ENCODE data around the gene KRT79. TPM values are rescaled to one million over a fixed set of nuclear protein-coding genes. Genes with fewer than 3 reads are reported as not detected.

The KRT79 gene
- total and polyA plus RNA-seq, 9 of the 15 experiments (the other 6 are each of a cell fraction or from before 2014, with no cell fraction given), result 0.03 to 2.3 (median 0.23) TPM; not detected in 2

GRCh38 chr12:52836042-52836466 is 1.9 kb upstream of the KRT79 start:
- H3K27me3 ChIP-seq (ENCODE audit: control insufficient read depth in 2 of 2, insufficient read depth in 2 of 2, low read length in 2 of 2), result peaks cover 18 to 64% of the 10 kb centered on the region in 2 experiments
- BruUV-seq (replicated peaks), result no TSS peak
- TF ChIP-seq ZBED1 (IDR thresholded peaks at IDR 0.05) (no peak), TRIM28 (IDR thresholded peaks at IDR 0.05) (no peak), SAFB2 (IDR thresholded peaks at IDR 0.05; ENCODE audit: borderline replicate concordance, low read depth, low read length, severe bottlenecking) (no peak), ERF (CRISPR knock-in tag; IDR thresholded peaks at IDR 0.05) (no peak), ZNF354B (CRISPR knock-in tag; IDR thresholded peaks at IDR 0.05) (no peak), ZNF121 (CRISPR knock-in tag; conservative IDR thresholded peaks at IDR 0.05) (no peak), PHF21A (IDR thresholded peaks at IDR 0.05; ENCODE audit: borderline replicate concordance, low read depth) (no peak), U2AF2 (optimal IDR thresholded peaks at IDR 0.05; ENCODE audit: low read depth, low read length) (no peak), BRF2 (IDR thresholded peaks at IDR 0.05; ENCODE audit: borderline replicate concordance, insufficient read depth, insufficient read length) (no peak), ZFX (CRISPR knock-in tag; IDR thresholded peaks at IDR 0.05) (no peak), ZBTB17 (CRISPR knock-in tag; IDR thresholded peaks at IDR 0.05) (peak; percentile 64; the same call in 1 of the 2 replicates), KDM5B (IDR thresholded peaks at IDR 0.05; ENCODE audit: insufficient replicate concordance, low read depth, low read length) (no peak), NR4A1 (CRISPR knock-in tag; IDR thresholded peaks at IDR 0.05) (no peak), NR4A1 (tag; IDR thresholded peaks at IDR 0.05) (no peak), HMGN3 (IDR thresholded peaks at IDR 0.05; ENCODE audit: borderline replicate concordance, extremely low read depth, insufficient read length, low read depth, low read length) (no peak), NFXL1 (CRISPR knock-in tag; IDR thresholded peaks at IDR 0.05) (no peak), ZNF764 (CRISPR knock-in tag; IDR thresholded peaks at IDR 0.05; ENCODE audit: low read depth) (no peak), ARHGAP35 (IDR thresholded peaks at IDR 0.05; ENCODE audit: partially characterized antibody) (no peak), BRF1 (IDR thresholded peaks at IDR 0.05; ENCODE audit: borderline replicate concordance, extremely low read depth, insufficient read length) (no peak)
- TF ChIP-seq, protein P1, sequence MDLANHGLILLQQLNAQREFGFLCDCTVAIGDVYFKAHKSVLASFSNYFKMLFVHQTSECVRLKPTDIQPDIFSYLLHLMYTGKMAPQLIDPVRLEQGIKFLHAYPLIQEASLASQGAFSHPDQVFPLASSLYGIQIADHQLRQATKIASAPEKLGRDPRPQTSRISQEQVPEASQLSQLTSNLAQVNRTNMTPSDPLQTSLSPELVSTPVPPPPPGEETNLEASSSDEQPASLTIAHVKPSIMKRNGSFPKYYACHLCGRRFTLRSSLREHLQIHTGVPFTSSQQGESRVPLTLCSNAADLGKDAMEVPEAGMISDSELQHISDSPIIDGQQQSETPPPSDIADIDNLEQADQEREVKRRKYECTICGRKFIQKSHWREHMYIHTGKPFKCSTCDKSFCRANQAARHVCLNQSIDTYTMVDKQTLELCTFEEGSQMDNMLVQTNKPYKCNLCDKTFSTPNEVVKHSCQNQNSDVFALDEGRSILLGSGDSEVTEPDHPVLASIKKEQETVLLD (IDR thresholded peaks at IDR 0.05), result peak; percentile 56; the same call in 1 of the 2 replicates
- TF ChIP-seq, protein P2, sequence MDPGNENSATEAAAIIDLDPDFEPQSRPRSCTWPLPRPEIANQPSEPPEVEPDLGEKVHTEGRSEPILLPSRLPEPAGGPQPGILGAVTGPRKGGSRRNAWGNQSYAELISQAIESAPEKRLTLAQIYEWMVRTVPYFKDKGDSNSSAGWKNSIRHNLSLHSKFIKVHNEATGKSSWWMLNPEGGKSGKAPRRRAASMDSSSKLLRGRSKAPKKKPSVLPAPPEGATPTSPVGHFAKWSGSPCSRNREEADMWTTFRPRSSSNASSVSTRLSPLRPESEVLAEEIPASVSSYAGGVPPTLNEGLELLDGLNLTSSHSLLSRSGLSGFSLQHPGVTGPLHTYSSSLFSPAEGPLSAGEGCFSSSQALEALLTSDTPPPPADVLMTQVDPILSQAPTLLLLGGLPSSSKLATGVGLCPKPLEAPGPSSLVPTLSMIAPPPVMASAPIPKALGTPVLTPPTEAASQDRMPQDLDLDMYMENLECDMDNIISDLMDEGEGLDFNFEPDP (CRISPR knock-in tag; IDR thresholded peaks at IDR 0.05), result no peak

More at GRCh38 chr12:52836042-52836466, 1.9 kb upstream of the KRT79 start:
- no peaks in the 10 kb centered on the region for H3K9me1 ChIP-seq (ENCODE audit: control insufficient read depth, insufficient read depth, low read length)
- H4K20me1 ChIP-seq (replicated peaks; ENCODE audit: control insufficient read depth, insufficient read depth, low read length), result 0 out of 2 replicates have a peak, but pooled peaks cover 13% of the 10 kb centered on the region
- DNase-seq (ENCODE audit: extremely low read depth in 1 of 4, low spot score in 3 of 4) (peak; percentile 50 to 61 (median 58)), FAIRE-seq (no peak), ATAC-seq (peak; percentile 41)
- WGBS (ENCODE audit: insufficient coverage, low coverage, missing lambda C conversion rate), result 6% methylated on average over 7 of the region's 7 CpGs
- ChIA-PET POLR2A (interaction anchor here (0.8 kb wide), 1 partner anchor 15 kb away, joined by 3 read pairs; no protein-coding TSS in a partner anchor), CTCF (ENCODE audit: low intra/inter-chr PET ratio) (interaction anchor here (0.5 kb wide), 1 partner anchor 144 kb away, joined by 3 read pairs; no protein-coding TSS in a partner anchor)
- no peaks in the 10 kb centered on the region for H3K79me2 ChIP-seq (ENCODE audit: control insufficient read depth, insufficient read depth, low read length)
- H3K9ac ChIP-seq (ENCODE audit: insufficient read depth in 1 of 2, low read depth in 2 of 2, low read length in 2 of 2), result no peak overlapping the region
- in situ Hi-C loops (cut with MboI) (no loop called here), intact Hi-C loops (cut with micrococcal nuclease) (no loop called here)
- H3K27ac ChIP-seq (ENCODE audit: extremely low read depth, low read depth, low read length), result no peak overlapping the region; the same call in 2 of the 3 replicates
- no peak overlapping the region for H2AFZ ChIP-seq (ENCODE audit: low read depth, low read length)
- H3K4me3 ChIP-seq, result no peak overlapping the region
- peaks cover 13% of the 10 kb centered on the region in 2 experiments; a peak in 3 of 5 replicates for H3K4me1 ChIP-seq (replicated peaks in 1 of 2; ENCODE audit: control insufficient read depth in 2 of 2, insufficient read depth in 2 of 2, low read length in 2 of 2)
- H3K36me3 ChIP-seq (ENCODE audit: control insufficient read depth, insufficient read depth, low read length), result no peaks in the 10 kb centered on the region
- peak overlapping the region; percentile 0; the same call in 1 of the 2 replicates for H3K4me2 ChIP-seq (ENCODE audit: insufficient read depth, low read length)
- H3K9me3 ChIP-seq (replicated peaks; ENCODE audit: control insufficient read depth, insufficient read depth, low read depth, low read length), result no peaks in the 10 kb centered on the region

Measured in K562 (cell line).